Muscle of leg (tissue), 11 donors: Measurements from ENCODE around the gene CASQ2. TPM values are rescaled to one million over a fixed set of nuclear protein-coding genes. Genes with fewer than 3 reads are reported as not detected.
"Not testable (repeated sequence)": the region's sequence is repeated elsewhere in the genome, so short reads cannot be mapped to it uniquely, and the experiment has no call there.

Experiments used
- DNase-seq: peaks from one replicate; pipeline ENCODE4 v3.0.0; 2013
- H3K27ac ChIP-seq: one replicate; pipeline ENCODE4 v1.5.1; 2013; ENCODE audit warnings: mild to moderate bottlenecking, low read length, control low read depth
- H3K27me3 ChIP-seq: one replicate; pipeline ENCODE4 v1.6.1; 2013; ENCODE audit warnings: low read length; ENCODE audit not compliant: control insufficient read depth, insufficient read depth
- H3K36me3 ChIP-seq: one replicate; pipeline ENCODE4 v1.6.1; 2013; ENCODE audit warnings: low read length; ENCODE audit not compliant: control insufficient read depth, insufficient read depth
- H3K4me1 ChIP-seq: one replicate; pipeline ENCODE4 v1.6.1; 2013; ENCODE audit warnings: low read length; ENCODE audit not compliant: control insufficient read depth, insufficient read depth
- H3K4me3 ChIP-seq: one replicate; pipeline ENCODE4 v1.5.1; 2013; ENCODE audit warnings: low read length, control low read depth
- H3K9me3 ChIP-seq: replicated peaks from 2 replicates; pipeline ENCODE4 v1.6.1; 2013; ENCODE audit warnings: low read depth, low read length; ENCODE audit not compliant: control insufficient read depth
- WGBS: methylation state at CpG from one replicate; pipeline ENCODE4 v1.1.5; 2013; ENCODE audit warnings: missing lambda C conversion rate; ENCODE audit not compliant: insufficient coverage; 5-methylcytosine and 5-hydroxymethylcytosine counted together
- polyA plus RNA-seq, 8 donors: library from polyadenylated mRNA; unstranded; fragments of 120-200 nt; gene quantifications; one replicate each; pipeline versions ENCODE4 v1.2.1 to v1.2.3, GENCODE V29; 2013; ENCODE audit warnings: inconsistent platforms in 1 of 8, low replicate concordance in 1 of 8; ENCODE audit not compliant: insufficient read length in 8 of 8, insufficient read depth in 1 of 8
- total RNA-seq: library from RNA; stranded (reverse); fragments of 120-200 nt; gene quantifications from one replicate; pipeline ENCODE4 v1.2.4, GENCODE V29; 2013

Gene CASQ2
- total and polyA plus RNA-seq, 9 donors, result 305 to 812 (median 606) TPM

- H3K36me3 ChIP-seq, result no peaks in the 10 kb centered on the region
- H3K27me3 ChIP-seq, result peaks cover 2% of the 10 kb centered on the region
- H3K4me3 ChIP-seq, result no peak overlapping the region
- H3K4me1 ChIP-seq, result peaks cover 5% of the 10 kb centered on the region
- no peak for DNase-seq
- no peaks in the 10 kb centered on the region for H3K9me3 ChIP-seq
- H3K27ac ChIP-seq, result peak overlapping the region; percentile 5
These were observed 14.8 kb upstream of the CASQ2 start for GRCh38 chr1:115783311-115783710.

GRCh38 chr1:115782571-115783281, 14.2 kb upstream of the CASQ2 start:
- H3K4me1 ChIP-seq, result peaks cover 5% of the 10 kb centered on the region
- H3K27me3 ChIP-seq, result peaks cover 2% of the 10 kb centered on the region
- H3K36me3 ChIP-seq, result no peaks in the 10 kb centered on the region
- peak; percentile 70 for DNase-seq
- peak overlapping the region; percentile 59 for H3K27ac ChIP-seq
- no peak overlapping the region for H3K4me3 ChIP-seq
- no CpG with 5 or more reads among the region's 1 CpG for WGBS
- H3K9me3 ChIP-seq, result no peaks in the 10 kb centered on the region

- no peak for DNase-seq
- H3K9me3 ChIP-seq, result no peaks in the 10 kb centered on the region
- WGBS, result no CpG with 5 or more reads among the region's 3 CpGs
- H3K27me3 ChIP-seq, result peaks cover 2% of the 10 kb centered on the region
- H3K4me1 ChIP-seq, result peaks cover 5% of the 10 kb centered on the region
- no peak overlapping the region for H3K4me3 ChIP-seq
- peak overlapping the region; percentile 59 for H3K27ac ChIP-seq
- no peaks in the 10 kb centered on the region for H3K36me3 ChIP-seq
These were observed 13.3 kb upstream of the CASQ2 start for GRCh38 chr1:115781851-115782250.

- Histone ChIP-seq H3K9me3 (no peaks in the 10 kb centered on the region), H3K4me1 (peaks cover 5% of the 10 kb centered on the region), H3K27ac (peak overlapping the region; percentile 59), H3K36me3 (no peaks in the 10 kb centered on the region), H3K4me3 (no peak overlapping the region), H3K27me3 (peaks cover 2% of the 10 kb centered on the region)
- DNase-seq, result no peak
- WGBS, result no CpG with 5 or more reads among the region's 1 CpG
These were observed 12.8 kb upstream of the CASQ2 start for GRCh38 chr1:115781343-115781742.

GRCh38 chr1:115780655-115781054, 12.1 kb upstream of the CASQ2 start:
- not testable (repeated sequence) for DNase-seq, H3K4me3 ChIP-seq, H3K27ac ChIP-seq, H3K36me3 ChIP-seq, H3K9me3 ChIP-seq, H3K27me3 ChIP-seq, H3K4me1 ChIP-seq
- no CpG with 5 or more reads among the region's 2 CpGs for WGBS

GRCh38 chr1:115779075-115779474, 10.6 kb upstream of the CASQ2 start:
- not testable (repeated sequence) for H3K4me3 ChIP-seq, H3K27me3 ChIP-seq, H3K36me3 ChIP-seq, H3K9me3 ChIP-seq, DNase-seq, H3K27ac ChIP-seq, H3K4me1 ChIP-seq
- no CpG with 5 or more reads among the region's 1 CpG for WGBS

- peak; percentile 94 for DNase-seq
- WGBS, result 26% methylated on average over 5 of the region's 10 CpGs
- H3K27ac ChIP-seq, result peak overlapping the region; percentile 56
- peaks cover 2% of the 10 kb centered on the region for H3K27me3 ChIP-seq
- no peak overlapping the region for H3K4me3 ChIP-seq
- no peaks in the 10 kb centered on the region for H3K36me3 ChIP-seq
- H3K4me1 ChIP-seq, result peaks cover 21% of the 10 kb centered on the region
- no peaks in the 10 kb centered on the region for H3K9me3 ChIP-seq
These were observed 3.4 kb upstream of the CASQ2 start for GRCh38 chr1:115771847-115772457.

GRCh38 chr1:115771094-115771846, 2.8 kb upstream of the CASQ2 start:
- WGBS, result 54% methylated on average over 5 of the region's 14 CpGs
- Histone ChIP-seq H3K4me1 (peaks cover 21% of the 10 kb centered on the region), H3K36me3 (no peaks in the 10 kb centered on the region), H3K27me3 (peaks cover 2% of the 10 kb centered on the region), H3K27ac (peak overlapping the region; percentile 56), H3K4me3 (no peak overlapping the region), H3K9me3 (no peaks in the 10 kb centered on the region)
- DNase-seq, result no peak

- Histone ChIP-seq H3K36me3 (peaks cover 7% of the 10 kb centered on the region), H3K4me1 (peaks cover 38% of the 10 kb centered on the region), H3K27ac (peak overlapping the region; percentile 79), H3K9me3 (no peaks in the 10 kb centered on the region), H3K4me3 (peak overlapping the region; percentile 45), H3K27me3 (no peaks in the 10 kb centered on the region)
- 100% methylated on average over 2 of the region's 4 CpGs for WGBS
- peak; percentile 62 for DNase-seq
These were observed 1.1 kb downstream of the CASQ2 start for GRCh38 chr1:115767403-115767802.

- H3K27ac ChIP-seq, result peak overlapping the region; percentile 62
- peaks cover 32% of the 10 kb centered on the region for H3K4me1 ChIP-seq
- peak overlapping the region; percentile 45 for H3K4me3 ChIP-seq
- H3K9me3 ChIP-seq, result no peaks in the 10 kb centered on the region
- no CpG with 5 or more reads among the region's 1 CpG for WGBS
- no peak for DNase-seq
- no peaks in the 10 kb centered on the region for H3K27me3 ChIP-seq
- H3K36me3 ChIP-seq, result peaks cover 10% of the 10 kb centered on the region
These were observed 3.4 kb downstream of the CASQ2 start for GRCh38 chr1:115765091-115765490.
